Measurements from ENCODE around the gene ACAA1. TPM values are rescaled to one million over a fixed set of nuclear protein-coding genes. Genes with fewer than 3 reads are reported as not detected.

The ACAA1 gene
- total RNA-seq, 2 experiments from 2014 or later: 91.3 to 91.7 TPM

- no peak for DNase-seq
- CTCF ChIA-PET: interaction anchor here (0.6 to 4.5 kb wide), 16 partner anchors 10 to 377 kb away, joined by 3 to 28 read pairs (median 4); partner anchors contain the start of genes ACAA1, EXOG, OXSR1 and XYLB
- Mint-ChIP-seq H3K4me3 (no peak overlapping the region), H3K4me1 (peaks cover 4% of the 10 kb centered on the region), H3K36me3 (peaks cover 9% of the 10 kb centered on the region), H3K9me3 (ENCODE audit: low read depth) (no peaks in the 10 kb centered on the region), H3K27ac (no peak overlapping the region), H3K27me3 (no peaks in the 10 kb centered on the region)
- no peak for ATAC-seq
These were observed 18.3 kb downstream of the ACAA1 start for GRCh38 chr3:38118421-38119247.

DNA sequence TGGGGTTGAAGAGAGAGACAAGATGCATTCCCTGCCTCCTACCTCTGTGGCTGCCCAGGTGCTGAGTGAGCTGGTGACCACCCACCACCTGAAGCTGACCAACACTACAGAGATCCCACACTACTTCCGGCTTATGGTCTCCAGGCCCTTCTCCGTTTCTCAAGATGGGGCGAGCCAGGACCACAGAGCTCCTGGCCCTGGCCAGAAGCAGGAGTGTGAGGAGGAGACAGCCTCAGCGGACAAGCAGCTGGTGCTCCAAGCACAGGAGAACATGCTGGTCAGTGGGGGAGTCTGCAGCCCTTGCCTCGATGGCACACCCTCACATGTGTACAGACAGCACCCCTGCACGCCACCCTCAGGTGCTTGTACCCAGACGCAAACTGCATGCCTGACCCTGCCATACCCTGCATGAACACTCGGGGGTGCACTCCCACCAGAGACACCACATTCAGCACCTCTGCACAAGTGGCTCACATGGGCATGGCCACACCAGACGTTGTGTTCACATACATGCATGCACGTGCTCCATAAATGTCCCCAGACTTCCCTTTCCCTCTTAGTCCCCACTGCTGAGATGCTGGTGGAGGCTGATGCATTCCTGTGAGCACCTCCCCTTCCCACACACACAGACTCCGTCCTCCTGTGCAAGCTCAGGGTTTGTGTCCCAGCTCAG is 19.0 kb downstream of the ACAA1 start:
- Mint-ChIP-seq H3K9me3 (ENCODE audit: low read depth) (no peaks in the 10 kb centered on the region), H3K27me3 (no peaks in the 10 kb centered on the region), H3K4me3 (no peak overlapping the region), H3K36me3 (peaks cover 7% of the 10 kb centered on the region), H3K4me1 (peaks cover 4% of the 10 kb centered on the region), H3K27ac (no peak overlapping the region)
- peak; percentile 84 for DNase-seq
- peak; percentile 87 for ATAC-seq
- CTCF ChIA-PET: interaction anchor here (0.6 to 4.5 kb wide), 21 partner anchors 11 to 378 kb away, joined by 3 to 28 read pairs (median 3); partner anchors contain the start of genes ACAA1, EXOG, OXSR1 and XYLB

DNA sequence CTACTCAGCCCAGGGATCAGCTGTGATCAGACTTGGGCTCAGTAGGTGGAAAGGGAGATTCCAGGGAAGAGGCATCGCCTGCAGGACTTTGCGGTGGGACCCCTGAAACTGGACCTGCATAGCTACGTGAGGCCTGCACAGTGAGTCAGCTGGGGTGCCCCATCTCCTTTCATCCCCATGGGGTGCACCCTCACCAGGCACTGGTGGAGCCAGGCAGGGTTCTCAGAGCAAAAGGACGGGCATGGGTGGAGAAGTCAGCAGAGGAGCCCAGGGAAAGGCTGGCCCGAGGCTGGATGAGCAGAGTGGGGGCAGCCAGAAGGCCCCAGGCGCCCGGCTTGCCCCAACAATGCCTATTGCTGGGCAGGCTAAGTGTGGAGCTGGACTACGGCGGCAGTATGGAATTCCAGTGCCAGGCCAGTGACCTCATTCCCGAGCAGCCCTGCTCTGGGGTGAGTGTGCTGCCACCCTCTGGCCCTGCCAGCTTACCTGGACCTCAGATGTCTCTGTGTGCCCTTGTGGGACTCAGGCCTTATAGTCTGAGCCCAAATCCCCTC is 19.7 kb downstream of the ACAA1 start:
- no peak overlapping the region for H3K27ac Mint-ChIP-seq
- no peak for ATAC-seq
- no peak for DNase-seq
- CTCF ChIA-PET: interaction anchor here (0.6 to 4.5 kb wide), 18 partner anchors 19 to 379 kb away, joined by 3 to 28 read pairs (median 4); partner anchors contain the start of genes ACAA1, EXOG, OXSR1 and XYLB
- H3K4me1 Mint-ChIP-seq: peaks cover 4% of the 10 kb centered on the region
- H3K36me3 Mint-ChIP-seq: peaks cover 1% of the 10 kb centered on the region
- H3K4me3 Mint-ChIP-seq: no peak overlapping the region
- H3K9me3 Mint-ChIP-seq (ENCODE audit: low read depth): no peaks in the 10 kb centered on the region
- no peaks in the 10 kb centered on the region for H3K27me3 Mint-ChIP-seq

DNA sequence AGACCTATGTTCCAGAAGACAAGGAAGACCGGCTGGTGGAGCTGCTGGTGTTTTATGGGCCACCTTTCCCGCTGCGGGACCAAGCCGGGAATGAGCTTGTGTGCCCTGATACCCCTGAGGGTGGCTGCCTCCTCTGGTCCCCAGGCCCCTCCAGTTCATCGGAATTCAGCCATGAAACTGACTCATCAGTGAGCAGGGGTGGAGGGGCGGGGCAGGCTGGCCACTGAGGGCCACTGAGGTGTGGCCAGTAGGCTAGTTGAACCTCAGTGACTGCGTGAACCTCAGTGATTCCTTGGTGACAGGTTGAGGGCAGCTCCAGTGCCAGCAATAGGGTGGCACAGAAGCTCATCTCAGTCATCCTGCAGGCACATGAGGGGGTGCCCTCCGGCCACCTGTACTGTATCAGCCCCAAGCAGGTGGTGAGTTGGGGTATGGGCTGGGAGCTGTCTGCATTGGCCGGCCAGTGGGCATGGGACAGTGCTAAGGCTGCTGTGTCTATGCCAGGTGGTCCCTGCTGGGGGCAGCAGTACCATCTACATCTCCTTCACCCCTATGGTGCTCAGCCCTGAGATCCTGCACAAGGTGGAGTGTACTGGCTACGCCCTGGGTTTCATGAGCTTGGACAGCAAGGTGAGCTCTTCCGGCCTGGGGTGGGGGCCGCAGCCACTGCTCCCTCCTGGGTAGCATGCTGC is 20.3 kb downstream of the ACAA1 start:
- H3K27ac Mint-ChIP-seq: no peak overlapping the region
- no peaks in the 10 kb centered on the region for H3K9me3 Mint-ChIP-seq (ENCODE audit: low read depth)
- DNase-seq: no peak
- peaks cover 1% of the 10 kb centered on the region for H3K36me3 Mint-ChIP-seq
- no peak for ATAC-seq
- H3K27me3 Mint-ChIP-seq: no peaks in the 10 kb centered on the region
- H3K4me1 Mint-ChIP-seq: peaks cover 4% of the 10 kb centered on the region
- CTCF ChIA-PET: interaction anchor here (0.9 to 4.5 kb wide), 11 partner anchors 10 to 375 kb away, joined by 3 to 28 read pairs (median 5); partner anchors contain the start of genes ACAA1, OXSR1 and XYLB
- H3K4me3 Mint-ChIP-seq: no peak overlapping the region

GRCh38 chr3:38115645-38116427 is 21.1 kb downstream of the ACAA1 start:
- Mint-ChIP-seq H3K4me1 (peaks cover 4% of the 10 kb centered on the region), H3K27me3 (no peaks in the 10 kb centered on the region), H3K4me3 (no peak overlapping the region), H3K27ac (no peak overlapping the region), H3K9me3 (ENCODE audit: low read depth) (no peaks in the 10 kb centered on the region), H3K36me3 (peaks cover 1% of the 10 kb centered on the region)
- CTCF ChIA-PET: interaction anchor here (1.3 to 4.5 kb wide), 5 partner anchors 9 to 364 kb away, joined by 3 to 28 read pairs (median 10); partner anchors contain the start of gene XYLB
- ATAC-seq: no peak
- no peak for DNase-seq

- peak overlapping the region; percentile 22 for H3K27ac Mint-ChIP-seq
- no peaks in the 10 kb centered on the region for H3K9me3 Mint-ChIP-seq (ENCODE audit: low read depth)
- no peaks in the 10 kb centered on the region for H3K27me3 Mint-ChIP-seq
- CTCF ChIA-PET: interaction anchor here (1.0 to 1.9 kb wide), 2 partner anchors 229 to 231 kb away, joined by 3 to 5 read pairs; partner anchors contain the start of gene XYLB
- ATAC-seq (no peak), DNase-seq (peak; percentile 38)
- H3K36me3 Mint-ChIP-seq: no peaks in the 10 kb centered on the region
- H3K4me1 Mint-ChIP-seq: peaks cover 4% of the 10 kb centered on the region
- no peak overlapping the region for H3K4me3 Mint-ChIP-seq
These were observed 21.9 kb downstream of the ACAA1 start for GRCh38 chr3:38114875-38115644.

DNA sequence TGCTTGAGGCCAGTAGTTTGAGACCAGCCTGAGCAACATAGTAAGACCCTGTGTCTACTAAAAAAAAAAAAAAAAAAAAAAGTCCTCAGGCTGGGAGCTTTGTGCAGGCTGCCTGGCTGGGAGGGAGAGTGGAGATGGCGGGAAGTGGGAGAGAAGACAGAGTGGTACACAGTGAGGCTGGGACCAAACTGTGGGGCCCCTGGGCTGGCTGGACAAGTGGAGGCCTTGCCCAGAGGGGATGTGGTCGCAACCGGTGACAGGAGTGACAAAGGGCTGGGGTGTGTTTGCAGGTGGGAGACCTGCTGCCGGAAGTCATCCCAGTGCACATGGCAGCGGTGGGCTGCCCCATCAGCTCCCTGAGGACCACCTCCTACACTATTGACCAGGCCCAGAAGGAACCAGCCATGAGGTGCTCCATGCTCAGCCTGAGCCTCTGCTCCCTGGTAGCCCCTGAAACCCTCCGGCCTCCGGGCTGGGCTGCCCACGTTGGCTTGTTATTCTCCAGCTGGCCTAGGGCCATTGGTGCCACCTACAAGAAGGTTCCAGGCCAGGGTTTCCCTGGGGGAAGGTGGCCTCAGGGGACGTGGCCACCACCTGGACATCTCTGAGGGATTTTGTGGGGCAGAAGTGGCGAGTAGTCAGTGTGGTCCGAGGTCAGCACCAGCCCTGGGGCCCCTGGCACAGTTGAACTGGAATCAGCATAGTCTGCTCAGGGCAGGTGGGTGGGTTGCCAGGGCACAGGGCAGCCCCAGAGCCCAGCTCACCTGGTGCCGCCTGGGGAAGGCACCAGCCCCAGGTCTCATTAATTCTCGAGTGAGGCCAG is 22.7 kb downstream of the ACAA1 start:
- Mint-ChIP-seq H3K4me1 (peaks cover 4% of the 10 kb centered on the region), H3K36me3 (no peaks in the 10 kb centered on the region), H3K27me3 (no peaks in the 10 kb centered on the region), H3K4me3 (no peak overlapping the region), H3K9me3 (ENCODE audit: low read depth) (no peaks in the 10 kb centered on the region), H3K27ac (no peak overlapping the region)
- CTCF ChIA-PET: interaction anchor here (1.0 kb wide), 1 partner anchor 232 kb away, joined by 3 read pairs; the partner anchor contains the start of gene XYLB
- DNase-seq: peak; percentile 34
- ATAC-seq: no peak

GRCh38 chr3:38112378-38112761 is 24.6 kb downstream of the ACAA1 start:
- Mint-ChIP-seq H3K4me3 (no peak overlapping the region), H3K27me3 (no peaks in the 10 kb centered on the region), H3K4me1 (peaks cover 2% of the 10 kb centered on the region), H3K36me3 (no peaks in the 10 kb centered on the region), H3K9me3 (ENCODE audit: low read depth) (no peaks in the 10 kb centered on the region), H3K27ac (no peak overlapping the region)
- CTCF ChIA-PET: no interaction called here
- ATAC-seq (no peak), DNase-seq (no peak)

- no peak overlapping the region for H3K4me3 Mint-ChIP-seq
- no peaks in the 10 kb centered on the region for H3K36me3 Mint-ChIP-seq
- DNase-seq: no peak
- peaks cover 2% of the 10 kb centered on the region for H3K4me1 Mint-ChIP-seq
- ATAC-seq: no peak
- CTCF ChIA-PET: no interaction called here
- no peak overlapping the region for H3K27ac Mint-ChIP-seq
- no peaks in the 10 kb centered on the region for H3K27me3 Mint-ChIP-seq
- H3K9me3 Mint-ChIP-seq (ENCODE audit: low read depth): no peaks in the 10 kb centered on the region
These were observed 25.1 kb downstream of the ACAA1 start for GRCh38 chr3:38111696-38112377.

DNA sequence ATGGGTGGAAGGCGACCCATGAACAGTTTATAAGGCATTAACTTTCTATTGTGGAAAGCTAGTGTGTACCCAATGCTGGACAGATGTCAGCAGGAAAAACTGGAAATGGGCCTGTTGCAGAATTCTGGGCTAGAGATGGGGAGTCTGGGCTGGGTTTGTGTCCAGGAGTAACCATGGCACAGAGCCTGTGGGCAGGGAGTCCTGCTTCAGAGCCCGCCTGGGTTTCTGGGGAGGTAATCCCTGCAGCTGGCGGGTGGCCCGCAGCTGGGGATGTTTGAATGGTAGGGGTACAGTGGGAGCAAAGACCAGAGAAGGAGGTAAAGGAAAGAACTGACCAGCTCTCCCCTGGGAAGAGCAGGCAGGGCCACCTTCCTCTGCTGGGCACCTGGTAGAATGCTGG is 25.7 kb downstream of the ACAA1 start:
- no peak for DNase-seq
- no peaks in the 10 kb centered on the region for H3K27me3 Mint-ChIP-seq
- no peak for ATAC-seq
- H3K36me3 Mint-ChIP-seq: no peaks in the 10 kb centered on the region
- peaks cover 2% of the 10 kb centered on the region for H3K4me1 Mint-ChIP-seq
- no peak overlapping the region for H3K27ac Mint-ChIP-seq
- CTCF ChIA-PET: no interaction called here
- no peaks in the 10 kb centered on the region for H3K9me3 Mint-ChIP-seq (ENCODE audit: low read depth)
- H3K4me3 Mint-ChIP-seq: no peak overlapping the region
